SIG-M5 treated with dmso at 0.1 percent for 504 hours (cell line): ENCODE results near the gene TRAF6.
"Not testable (repeated sequence)": the region's sequence is repeated elsewhere in the genome, so short reads cannot be mapped to it uniquely, and the experiment has no call there.

Experiments
- DNase-seq: peaks from one replicate; lab custom pipeline; 2025; ENCODE audit not compliant: unreplicated experiment; lab: John Stamatoyannopoulos, UW

TRAF6 gene

GRCh38 chr11:36498721-36499120 is 11.4 kb downstream of the TRAF6 start:
- no peak for DNase-seq

GRCh38 chr11:36493332-36493731 is 16.7 kb downstream of the TRAF6 start:
- no peak for DNase-seq

DNA sequence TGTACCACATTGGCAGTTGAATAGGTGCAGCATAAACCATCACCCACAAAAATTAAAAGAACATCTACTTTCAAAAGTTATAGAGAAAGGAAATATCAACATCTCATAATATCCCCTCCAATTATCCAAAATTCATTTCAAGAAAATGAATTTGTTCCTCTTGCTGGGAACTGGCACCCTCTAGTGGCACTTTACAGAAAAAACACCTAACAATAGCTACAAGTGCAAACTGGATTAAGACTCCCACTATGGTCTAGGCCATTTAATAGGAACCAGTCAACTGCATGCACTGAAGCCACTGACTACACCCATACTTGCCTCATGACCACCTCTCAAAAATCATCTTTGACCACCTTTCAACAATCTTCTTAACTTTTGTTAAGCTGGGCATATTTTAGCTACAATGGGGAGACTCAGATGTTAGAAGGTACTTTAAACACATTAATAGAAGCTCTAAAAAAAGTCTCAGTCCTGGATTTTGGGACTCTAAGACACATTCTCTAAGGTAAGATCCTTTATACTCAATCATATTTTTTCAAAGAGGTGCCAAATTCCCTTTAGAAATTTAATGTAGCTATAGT is 17.3 kb downstream of the TRAF6 start:
- peak; percentile 50 for DNase-seq

- no peak for DNase-seq
Measured at GRCh38 chr11:36490026-36490806, 19.9 kb downstream of the TRAF6 start.

- no peak for DNase-seq
Measured at GRCh38 chr11:36488096-36488495, 22.0 kb downstream of the TRAF6 start.

- no peak for DNase-seq
Measured at GRCh38 chr11:36487619-36488018, 22.5 kb downstream of the TRAF6 start.

DNA sequence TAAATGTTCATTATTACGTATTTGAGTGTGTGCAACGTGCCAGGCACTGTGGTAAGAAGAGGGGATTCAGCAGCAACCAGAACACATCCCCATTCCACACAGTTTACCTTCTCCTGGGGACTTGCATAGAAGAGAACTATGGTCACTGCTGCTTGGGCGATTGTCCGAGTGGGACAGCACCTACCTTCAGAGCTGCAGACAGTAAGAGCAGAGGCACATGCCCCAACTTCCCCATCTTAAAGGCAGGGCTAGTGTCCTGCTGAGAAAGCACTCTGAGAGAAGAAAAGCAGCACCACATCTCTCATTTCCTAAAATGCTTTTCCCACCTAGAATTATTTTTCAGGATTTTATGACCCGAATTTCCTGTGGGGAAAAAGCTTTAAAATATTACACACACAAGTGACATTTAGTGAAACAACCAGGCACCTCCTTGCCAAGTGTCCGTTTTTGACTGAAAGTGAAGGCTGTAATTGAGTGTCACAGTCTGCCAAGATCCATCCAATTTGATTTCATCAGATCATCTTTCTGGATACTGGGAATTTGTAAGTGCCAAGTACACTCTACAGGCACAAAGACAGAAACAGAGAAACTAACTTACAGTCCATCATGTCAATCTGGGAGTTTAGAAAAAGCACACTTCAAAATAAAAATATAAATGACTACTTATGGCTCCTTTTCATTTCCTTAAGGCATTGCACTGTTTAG is 24.6 kb downstream of the TRAF6 start:
- no peak for DNase-seq

GRCh38 chr11:36483042-36483441 is 27.0 kb downstream of the TRAF6 start:
- DNase-seq = not testable (repeated sequence)

DNA sequence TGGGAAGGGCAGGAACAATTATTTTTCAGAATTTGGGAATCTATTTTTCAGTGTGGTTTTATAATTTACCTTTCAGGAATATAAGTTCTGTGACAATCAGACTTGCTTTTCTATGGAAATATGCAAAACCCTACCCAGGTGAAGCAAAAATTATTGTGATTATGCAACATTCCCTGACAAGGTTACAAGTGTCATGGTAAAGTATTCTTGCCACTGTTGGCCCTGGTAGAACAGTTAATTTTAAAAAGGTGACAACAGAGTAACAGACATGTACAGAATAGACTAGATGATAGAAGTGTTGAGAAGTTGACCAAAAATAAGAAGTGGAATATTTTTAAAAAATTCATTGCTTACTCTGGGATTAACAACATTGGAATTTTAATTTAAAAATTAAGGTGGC is 29.2 kb downstream of the TRAF6 start:
- DNase-seq = no peak

GRCh38 chr11:36478700-36479329 is 31.3 kb downstream of the TRAF6 start:
- peak; percentile 29 for DNase-seq

- no peak for DNase-seq
Measured at GRCh38 chr11:36475192-36475591, 34.9 kb downstream of the TRAF6 start.

- DNase-seq = no peak
Measured at GRCh38 chr11:36471577-36471976, 38.5 kb downstream of the TRAF6 start.

- DNase-seq = no peak
Measured at GRCh38 chr11:36469881-36470802, 39.9 kb downstream of the TRAF6 start.

GRCh38 chr11:36469063-36469462 is 41.0 kb downstream of the TRAF6 start:
- no peak for DNase-seq

DNA sequence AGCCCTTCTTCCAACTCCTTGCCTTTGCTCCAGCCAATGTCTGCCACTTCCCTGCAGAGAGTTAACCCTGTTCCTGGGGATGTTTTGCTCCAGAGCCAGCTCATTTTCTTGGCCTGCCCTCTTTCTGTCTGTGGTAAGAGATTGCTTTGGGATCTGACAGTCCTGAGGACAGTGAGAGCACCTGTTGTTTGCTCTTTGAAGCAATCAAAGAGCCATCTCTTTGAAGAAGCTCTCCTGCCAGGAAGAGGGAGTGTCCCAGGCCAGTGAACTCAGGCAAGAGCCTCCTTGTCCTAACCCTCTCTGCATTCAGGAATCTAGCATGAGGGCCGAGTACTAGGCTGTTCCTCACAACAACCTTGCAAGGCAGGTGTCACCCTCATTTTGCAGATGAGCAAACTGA is 42.2 kb downstream of the TRAF6 start:
- DNase-seq = no peak

GRCh38 chr11:36467012-36467411 is 43.1 kb downstream of the TRAF6 start:
- no peak for DNase-seq

GRCh38 chr11:36465449-36466163 is 44.5 kb downstream of the TRAF6 start:
- no peak for DNase-seq

DNA sequence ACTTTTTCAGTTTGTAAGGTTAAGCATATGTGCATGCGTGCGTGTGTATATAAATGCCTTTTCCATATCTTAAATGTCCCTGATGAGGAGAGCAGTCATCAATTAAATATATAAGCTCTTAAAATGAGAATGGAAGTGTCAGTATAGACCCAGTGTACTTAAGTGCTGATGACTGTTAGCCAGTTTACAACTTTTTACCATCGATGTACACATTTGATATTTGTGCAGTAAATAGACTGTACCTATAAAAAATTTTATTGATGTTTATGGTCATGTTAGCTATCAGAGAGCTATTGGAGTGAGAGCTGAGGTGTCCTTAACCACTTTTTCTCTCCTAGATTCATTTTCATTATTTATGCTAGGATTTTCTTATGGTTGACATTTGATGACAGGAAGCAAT is 45.4 kb downstream of the TRAF6 start:
- no peak for DNase-seq

GRCh38 chr11:36463781-36464180 is 46.3 kb downstream of the TRAF6 start:
- no peak for DNase-seq

GRCh38 chr11:36462321-36462720 is 47.8 kb downstream of the TRAF6 start:
- DNase-seq = no peak
